ENCODE measurements around the gene ECHDC1. TPM values are rescaled to one million over a fixed set of nuclear protein-coding genes. Genes with fewer than 3 reads are reported as not detected.

The ECHDC1 gene
- total RNA-seq, 1 experiment from 2014 or later: 102 TPM

GRCh38 chr6:127289934-127290333 lies 53.5 kb downstream of the ECHDC1 start:
- ChIA-PET CTCF (interaction anchor here (0.8 kb wide), 1 partner anchor 131 kb away, joined by 4 read pairs; no protein-coding TSS in a partner anchor), POLR2A (ENCODE audit: low non-redundant PET) (interaction anchor here (1.3 kb wide), 1 partner anchor 31 kb away, joined by 5 read pairs; no protein-coding TSS in a partner anchor)
- Histone ChIP-seq H3K9me3 (ENCODE audit: low read depth, low read length, poor library complexity, severe bottlenecking) (no peaks in the 10 kb centered on the region), H3K4me3 (ENCODE audit: low read depth, low read length, poor library complexity, severe bottlenecking) (no peak overlapping the region), H3K27me3 (replicated peaks; ENCODE audit: insufficient read depth, low read depth, low read length, poor library complexity) (no peaks in the 10 kb centered on the region), H3K27ac (ENCODE audit: low read depth, low read length, poor library complexity, severe bottlenecking) (no peak overlapping the region), H3K36me3 (ENCODE audit: insufficient read depth, low read length, poor library complexity, severe bottlenecking) (peaks cover 28% of the 10 kb centered on the region), H3K4me1 (ENCODE audit: insufficient read depth, low read length, poor library complexity, severe bottlenecking) (no peaks in the 10 kb centered on the region)
- TF ChIP-seq, protein P1, sequence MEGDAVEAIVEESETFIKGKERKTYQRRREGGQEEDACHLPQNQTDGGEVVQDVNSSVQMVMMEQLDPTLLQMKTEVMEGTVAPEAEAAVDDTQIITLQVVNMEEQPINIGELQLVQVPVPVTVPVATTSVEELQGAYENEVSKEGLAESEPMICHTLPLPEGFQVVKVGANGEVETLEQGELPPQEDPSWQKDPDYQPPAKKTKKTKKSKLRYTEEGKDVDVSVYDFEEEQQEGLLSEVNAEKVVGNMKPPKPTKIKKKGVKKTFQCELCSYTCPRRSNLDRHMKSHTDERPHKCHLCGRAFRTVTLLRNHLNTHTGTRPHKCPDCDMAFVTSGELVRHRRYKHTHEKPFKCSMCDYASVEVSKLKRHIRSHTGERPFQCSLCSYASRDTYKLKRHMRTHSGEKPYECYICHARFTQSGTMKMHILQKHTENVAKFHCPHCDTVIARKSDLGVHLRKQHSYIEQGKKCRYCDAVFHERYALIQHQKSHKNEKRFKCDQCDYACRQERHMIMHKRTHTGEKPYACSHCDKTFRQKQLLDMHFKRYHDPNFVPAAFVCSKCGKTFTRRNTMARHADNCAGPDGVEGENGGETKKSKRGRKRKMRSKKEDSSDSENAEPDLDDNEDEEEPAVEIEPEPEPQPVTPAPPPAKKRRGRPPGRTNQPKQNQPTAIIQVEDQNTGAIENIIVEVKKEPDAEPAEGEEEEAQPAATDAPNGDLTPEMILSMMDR (conservative IDR thresholded peaks at IDR 0.05; ENCODE audit: low read depth, low read length): no peak
- no peak for TF ChIP-seq EZH2 (IDR thresholded peaks at IDR 0.05; ENCODE audit: borderline replicate concordance, low read depth, low read length, poor library complexity, severe bottlenecking)
- no peak for DNase-seq (ENCODE audit: low spot score)
- intact Hi-C loops (cut with micrococcal nuclease; ENCODE audit: unreplicated experiment): no loop called here
- no TSS peak for BruUV-seq (replicated peaks)

- no peak for DNase-seq (ENCODE audit: low spot score)
- Histone ChIP-seq H3K9me3 (ENCODE audit: low read depth, low read length, poor library complexity, severe bottlenecking) (no peaks in the 10 kb centered on the region), H3K27me3 (replicated peaks; ENCODE audit: insufficient read depth, low read depth, low read length, poor library complexity) (no peaks in the 10 kb centered on the region), H3K36me3 (ENCODE audit: insufficient read depth, low read length, poor library complexity, severe bottlenecking) (peaks cover 29% of the 10 kb centered on the region), H3K4me1 (ENCODE audit: insufficient read depth, low read length, poor library complexity, severe bottlenecking) (no peaks in the 10 kb centered on the region), H3K4me3 (ENCODE audit: low read depth, low read length, poor library complexity, severe bottlenecking) (no peak overlapping the region), H3K27ac (ENCODE audit: low read depth, low read length, poor library complexity, severe bottlenecking) (no peak overlapping the region)
- ChIA-PET POLR2A (ENCODE audit: low non-redundant PET) (no interaction called here), CTCF (no interaction called here)
- no TSS peak for BruUV-seq (replicated peaks)
- no peak for TF ChIP-seq EZH2 (IDR thresholded peaks at IDR 0.05; ENCODE audit: borderline replicate concordance, low read depth, low read length, poor library complexity, severe bottlenecking)
- TF ChIP-seq, protein P1 (conservative IDR thresholded peaks at IDR 0.05; ENCODE audit: low read depth, low read length): no peak
- intact Hi-C loops (cut with micrococcal nuclease; ENCODE audit: unreplicated experiment): no loop called here
Measured at GRCh38 chr6:127288705-127289104, 54.7 kb downstream of the ECHDC1 start.

DNA sequence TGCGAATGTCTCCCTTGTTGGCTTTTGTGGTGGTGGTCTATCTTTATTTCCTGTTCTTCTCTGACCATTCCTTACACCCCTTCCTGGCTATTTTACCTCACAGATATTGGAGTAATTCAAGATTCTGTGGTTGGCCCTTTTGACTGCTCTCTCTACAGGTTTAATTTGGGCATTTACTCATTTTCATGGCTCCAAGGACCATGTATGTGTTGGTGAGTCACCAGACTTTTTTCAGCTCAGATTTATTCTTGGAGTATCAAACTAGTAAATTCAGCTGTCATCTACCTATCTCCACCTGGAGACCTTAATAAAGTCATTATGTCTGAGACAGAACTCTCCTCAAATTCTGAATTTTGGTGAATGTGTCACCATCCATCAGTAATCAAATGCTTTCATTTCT lies 61.2 kb downstream of the ECHDC1 start:
- no TSS peak for BruUV-seq (replicated peaks)
- no peaks in the 10 kb centered on the region for H3K27me3 ChIP-seq (replicated peaks; ENCODE audit: insufficient read depth, low read depth, low read length, poor library complexity)
- no peaks in the 10 kb centered on the region for H3K9me3 ChIP-seq (ENCODE audit: low read depth, low read length, poor library complexity, severe bottlenecking)
- H3K4me3 ChIP-seq (ENCODE audit: low read depth, low read length, poor library complexity, severe bottlenecking): no peak overlapping the region
- CTCF ChIA-PET: no interaction called here
- peaks cover 16% of the 10 kb centered on the region for H3K36me3 ChIP-seq (ENCODE audit: insufficient read depth, low read length, poor library complexity, severe bottlenecking)
- no peak overlapping the region for H3K27ac ChIP-seq (ENCODE audit: low read depth, low read length, poor library complexity, severe bottlenecking)
- intact Hi-C loops (cut with micrococcal nuclease; ENCODE audit: unreplicated experiment): no loop called here
- POLR2A ChIA-PET (ENCODE audit: low non-redundant PET): no interaction called here
- DNase-seq (ENCODE audit: low spot score): no peak
- no peak for TF ChIP-seq EZH2 (IDR thresholded peaks at IDR 0.05; ENCODE audit: borderline replicate concordance, low read depth, low read length, poor library complexity, severe bottlenecking)
- TF ChIP-seq, protein P1 (conservative IDR thresholded peaks at IDR 0.05; ENCODE audit: low read depth, low read length): no peak
- H3K4me1 ChIP-seq (ENCODE audit: insufficient read depth, low read length, poor library complexity, severe bottlenecking): no peaks in the 10 kb centered on the region
